IMR-90 (cell line): Measurements from ENCODE around the gene RSL1D1. TPM values are rescaled to one million over a fixed set of nuclear protein-coding genes. Genes with fewer than 3 reads are reported as not detected.

Experiments used
- ATAC-seq: fragments of 200-7000 bp; cut with Tn5 transposase; 2 replicates; pipeline ENCODE4 v1.9.1; 2020; ENCODE audit warnings: low read depth, mild to moderate bottlenecking, moderate library complexity
- BruUV-seq: library from RNA; stranded (reverse); fragments of 400-500 nt; replicated peaks from 2 replicates; lab custom pipeline; 2021; lab: Mats Ljungman, UMichigan
- CTCF ChIA-PET: fragments of 300-600 bp; formaldehyde crosslinking; extraction: SDS; loops from one replicate; lab custom pipeline; 2021; ENCODE audit warnings: antibody characterized with exemption; lab: Yijun Ruan, JAX
- POLR2A ChIA-PET: fragments of 300-600 bp; sonication (Branson Sonifier 250); formaldehyde crosslinking; loops from one replicate; lab custom pipeline; 2022; ENCODE audit warnings: antibody characterized with exemption; ENCODE audit not compliant: unreplicated experiment; lab: Charles Lee
- DNase-seq: peaks from one replicate; pipeline ENCODE4 v3.0.0; 2013
- H2AFZ ChIP-seq: replicated peaks from 2 replicates; pipeline ENCODE3; 2013; ENCODE audit warnings: low read length, mild to moderate bottlenecking; ENCODE audit not compliant: poor library complexity
- H2AK5ac ChIP-seq: 2 replicates; pipeline ENCODE4 v1.6.1; 2013; ENCODE audit warnings: low read depth, low read length, inconsistent platforms
- H2AK9ac ChIP-seq: replicated peaks from 2 replicates; pipeline ENCODE3; 2013; ENCODE audit warnings: mild to moderate bottlenecking, low read depth, low read length, moderate library complexity; ENCODE audit not compliant: poor library complexity
- H2BK120ac ChIP-seq: 2 replicates; pipeline ENCODE4 v1.6.1; 2013; ENCODE audit warnings: low read depth, low read length, inconsistent platforms
- H2BK15ac ChIP-seq: 3 replicates; pipeline ENCODE4 v1.6.1; 2013; ENCODE audit warnings: low read depth, low read length, inconsistent platforms
- H2BK20ac ChIP-seq: 2 replicates; pipeline ENCODE4 v1.6.1; 2013; ENCODE audit warnings: low read depth, mild to moderate bottlenecking, inconsistent platforms, low read length, moderate library complexity
- H2BK5ac ChIP-seq: 2 replicates; pipeline ENCODE4 v1.6.1; 2013; ENCODE audit warnings: mild to moderate bottlenecking, low read depth, low read length, inconsistent platforms; ENCODE audit not compliant: poor library complexity, severe bottlenecking
- H3K14ac ChIP-seq: replicated peaks from 2 replicates; pipeline ENCODE4 v1.6.1; 2013; ENCODE audit warnings: low read depth, low read length, inconsistent platforms
- H3K18ac ChIP-seq: 2 replicates; pipeline ENCODE4 v1.6.1; 2013; ENCODE audit warnings: low read depth, low read length, control low read depth
- H3K23ac ChIP-seq: 2 replicates; pipeline ENCODE4 v1.6.1; 2013; ENCODE audit warnings: low read depth, low read length, inconsistent platforms
- H3K27ac ChIP-seq: 2 replicates; pipeline ENCODE4 v1.5.1; 2013; ENCODE audit warnings: mild to moderate bottlenecking, control low read depth, low read length; ENCODE audit not compliant: insufficient read depth
- H3K27me3 ChIP-seq: 2 replicates; pipeline ENCODE4 v1.6.1; 2013; ENCODE audit warnings: low read length; ENCODE audit not compliant: control insufficient read depth, insufficient read depth
- H3K36me3 ChIP-seq: 2 replicates; pipeline ENCODE4 v1.6.1; 2013; ENCODE audit warnings: low read length, mixed read lengths; ENCODE audit not compliant: control insufficient read depth, insufficient read depth
- H3K4ac ChIP-seq: 2 replicates; pipeline ENCODE4 v1.6.1; 2013; ENCODE audit warnings: low read depth, low read length, inconsistent platforms
- H3K4me1 ChIP-seq: 2 replicates; pipeline ENCODE4 v1.6.1; 2013; ENCODE audit warnings: low read length, mixed read lengths; ENCODE audit not compliant: control insufficient read depth, insufficient read depth
- H3K4me2 ChIP-seq: 2 replicates; pipeline ENCODE4 v1.6.1; 2013; ENCODE audit warnings: low read depth, mild to moderate bottlenecking, control low read depth, low read length, moderate library complexity
- H3K4me3 ChIP-seq: 2 replicates; pipeline ENCODE4 v1.5.1; 2013; ENCODE audit warnings: low read depth, mild to moderate bottlenecking, control low read depth, low read length, moderate library complexity; ENCODE audit not compliant: insufficient read depth
- H3K56ac ChIP-seq: 2 replicates; pipeline ENCODE4 v1.6.1; 2013; ENCODE audit warnings: low read length, inconsistent platforms; ENCODE audit not compliant: insufficient read depth; ENCODE audit errors: extremely low read depth
- H3K79me1 ChIP-seq, 2 experiments: 2 replicates each; pipeline ENCODE4 v1.6.1; 2013; ENCODE audit warnings: low read length in 2 of 2, inconsistent platforms in 1 of 2, low read depth in 1 of 2
- H3K9ac ChIP-seq: 2 replicates; pipeline ENCODE4 v1.6.1; 2013; ENCODE audit warnings: low read depth, low read length, control low read depth
- H3K9me1 ChIP-seq: 2 replicates; pipeline ENCODE4 v1.6.1; 2013; ENCODE audit warnings: low read length, inconsistent platforms; ENCODE audit not compliant: insufficient read depth
- H3K9me3 ChIP-seq: 2 replicates; pipeline ENCODE4 v1.6.1; 2013; ENCODE audit warnings: low read length; ENCODE audit not compliant: control insufficient read depth, insufficient read depth
- H4K20me1 ChIP-seq: 2 replicates; pipeline ENCODE4 v1.6.1; 2013; ENCODE audit warnings: low read length, inconsistent platforms; ENCODE audit not compliant: insufficient read depth
- H4K5ac ChIP-seq: 2 replicates; pipeline ENCODE4 v1.6.1; 2013; ENCODE audit warnings: mild to moderate bottlenecking, low read depth, low read length, control low read depth
- H4K8ac ChIP-seq, 2 experiments: 2 replicates each; pipeline ENCODE4 v1.6.1; 2013; ENCODE audit warnings: low read depth in 2 of 2, low read length in 2 of 2, control low read depth in 1 of 2, inconsistent platforms in 1 of 2
- H4K91ac ChIP-seq: 2 replicates; pipeline ENCODE4 v1.6.1; 2013; ENCODE audit warnings: low read depth, low read length, inconsistent platforms; ENCODE audit not compliant: insufficient read depth
- BHLHE40 ChIP-seq: fragments of 150-350 bp; IDR thresholded peaks from 2 replicates; pipeline ENCODE4 v1.6.1; 2016; ENCODE audit warnings: mild to moderate bottlenecking, low read depth, low read length
- CEBPB ChIP-seq: IDR thresholded peaks from 2 replicates; pipeline ENCODE4 v1.6.1; 2012; ENCODE audit warnings: low read depth, low read length, improper control_type of control experiment
- CHD1 ChIP-seq: IDR thresholded peaks from 2 replicates; pipeline ENCODE4 v1.6.1; 2012; ENCODE audit warnings: low read depth, low read length, improper control_type of control experiment
- CTCF ChIP-seq: conservative IDR thresholded peaks from 2 replicates; pipeline ENCODE4 v1.5.1; 2012; ENCODE audit warnings: mild to moderate bottlenecking, low read depth, low read length, improper control_type of control experiment
- ELK1 ChIP-seq: fragments of 150-350 bp; IDR thresholded peaks from 2 replicates; pipeline ENCODE4 v1.6.1; 2016; ENCODE audit warnings: low read depth, mild to moderate bottlenecking, low read length, moderate library complexity, borderline replicate concordance
- FOS ChIP-seq: fragments of 150-350 bp; IDR thresholded peaks from 2 replicates; pipeline ENCODE4 v1.6.1; 2016; ENCODE audit warnings: low read depth, low read length
- MAFK ChIP-seq: IDR thresholded peaks from 2 replicates; pipeline ENCODE4 v1.6.1; 2012; ENCODE audit warnings: low read depth, low read length, improper control_type of control experiment
- MAZ ChIP-seq: IDR thresholded peaks from 2 replicates; pipeline ENCODE4 v1.6.1; 2012; ENCODE audit warnings: low read depth, mild to moderate bottlenecking, low read length, improper control_type of control experiment, moderate library complexity, borderline replicate concordance
- MXI1 ChIP-seq: IDR thresholded peaks from 2 replicates; pipeline ENCODE4 v1.6.1; 2012; ENCODE audit warnings: low read depth, mild to moderate bottlenecking, low read length, moderate library complexity, borderline replicate concordance
- NFE2L2 ChIP-seq: fragments of 150-350 bp; IDR thresholded peaks from 2 replicates; pipeline ENCODE4 v1.6.1; 2016; ENCODE audit warnings: low read depth, mild to moderate bottlenecking, low read length
- POLR2A ChIP-seq: IDR thresholded peaks from 2 replicates; pipeline ENCODE4 v1.6.1; 2012; ENCODE audit warnings: mild to moderate bottlenecking, low read depth, low read length
- RAD21 ChIP-seq: IDR thresholded peaks from 2 replicates; pipeline ENCODE4 v1.6.1; 2012; ENCODE audit warnings: low read length, improper control_type of control experiment
- RCOR1 ChIP-seq: IDR thresholded peaks from 2 replicates; pipeline ENCODE4 v1.6.1; 2012; ENCODE audit warnings: mild to moderate bottlenecking, low read length, improper control_type of control experiment; ENCODE audit not compliant: insufficient replicate concordance
- RFX5 ChIP-seq: IDR thresholded peaks from 2 replicates; pipeline ENCODE4 v1.8.0; 2012; ENCODE audit warnings: low read depth, mild to moderate bottlenecking, low read length, moderate library complexity
- SMC3 ChIP-seq: fragments of 150-350 bp; IDR thresholded peaks from 2 replicates; pipeline ENCODE4 v1.6.1; 2016; ENCODE audit warnings: low read depth, mild to moderate bottlenecking, antibody characterized with exemption, low read length, moderate library complexity
- USF2 ChIP-seq: fragments of 150-350 bp; IDR thresholded peaks from 2 replicates; pipeline ENCODE4 v1.6.1; 2017; ENCODE audit warnings: mild to moderate bottlenecking, antibody characterized with exemption, low read length, low read depth
- WGBS, 2 experiments: methylation state at CpG; one replicate each; pipeline versions ENCODE4 v1.1.5 to v1.1.7; 2013; ENCODE audit warnings: missing lambda C conversion rate in 2 of 2; ENCODE audit not compliant: insufficient read length in 1 of 2; ENCODE audit errors: extremely low coverage in 2 of 2; 5-methylcytosine and 5-hydroxymethylcytosine counted together
- dilution Hi-C: fragments of 300-500 bp; cut with HindIII; formaldehyde crosslinking; loops from one replicate; pipeline ENCODE4 v1.14.3; 2018; ENCODE audit warnings: low sequenced_read_pairs; ENCODE audit not compliant: unreplicated experiment
- in situ Hi-C: fragments of 300-500 bp; cut with MboI; formaldehyde crosslinking; loops from 3 replicates; pipeline ENCODE4 v1.14.3; 2019; ENCODE audit warnings: low sequenced_read_pairs, inconsistent platforms, mixed read lengths
- intact Hi-C: fragments of 100-400 bp; cut with micrococcal nuclease; formaldehyde crosslinking; loops from 2 replicates; pipeline ENCODE4 v1.10.0; 2022
- polyA plus RNA-seq, 3 experiments: library from polyadenylated mRNA; depleted of rRNA; stranded (reverse); fragments of >200 nt; gene quantifications; 2 replicates each; pipeline ENCODE4 v1.2.3, GENCODE V29; 2012; ENCODE audit warnings: low replicate concordance in 1 of 3
- total RNA-seq: library from RNA; depleted of rRNA; stranded (reverse); fragments of >200 nt; gene quantifications from 2 replicates; pipeline ENCODE4 v1.2.3, GENCODE V29; 2012

The RSL1D1 gene
- total and polyA plus RNA-seq, 2 of the 4 experiments (the other 2 are of a cell fraction) = 63.8 to 77.4 TPM

GRCh38 chr16:11824362-11824761 lies 27.0 kb downstream of the RSL1D1 start:
- no peak overlapping the region for H2BK20ac ChIP-seq
- no peak overlapping the region for H3K23ac ChIP-seq
- no peak overlapping the region for H2AFZ ChIP-seq
- no peak overlapping the region for H3K4ac ChIP-seq
- H3K4me1 ChIP-seq = no peaks in the 10 kb centered on the region
- DNase-seq (no peak), ATAC-seq (no peak)
- TF ChIP-seq FOS (no peak), BHLHE40 (no peak), NFE2L2 (no peak), ELK1 (no peak), MAZ (no peak), SMC3 (no peak), RCOR1 (no peak), CHD1 (no peak), RFX5 (no peak), RAD21 (no peak), CEBPB (no peak), MAFK (no peak), USF2 (no peak), MXI1 (no peak), POLR2A (no peak), CTCF (no peak)
- H3K27me3 ChIP-seq = no peaks in the 10 kb centered on the region
- no peaks in the 10 kb centered on the region for H4K20me1 ChIP-seq
- dilution Hi-C loops (no loop called here), intact Hi-C loops (no loop called here), in situ Hi-C loops (loop anchor here (25.0 kb wide), 1 partner anchor 862 kb away; no protein-coding TSS in a partner anchor)
- no peak overlapping the region for H3K14ac ChIP-seq
- ChIA-PET POLR2A (no interaction called here), CTCF (no interaction called here)
- H2BK15ac ChIP-seq = no peak overlapping the region
- no peak overlapping the region for H3K56ac ChIP-seq
- no CpG with 5 or more reads among the region's 5 CpGs for WGBS, 2 experiments
- no peak overlapping the region for H4K8ac ChIP-seq
- H3K9ac ChIP-seq = no peak overlapping the region
- no peak overlapping the region for H4K5ac ChIP-seq
- no peak overlapping the region for H2AK5ac ChIP-seq
- H3K4me3 ChIP-seq = no peak overlapping the region
- no peak overlapping the region for H2BK120ac ChIP-seq
- H2BK5ac ChIP-seq = no peak overlapping the region
- no peak overlapping the region for H3K4me2 ChIP-seq
- no peak overlapping the region for H3K18ac ChIP-seq
- H2AK9ac ChIP-seq = no peak overlapping the region
- H3K79me1 ChIP-seq = no peaks in the 10 kb centered on the region
- no peaks in the 10 kb centered on the region for H3K9me1 ChIP-seq
- H4K91ac ChIP-seq = no peak overlapping the region
- BruUV-seq = no TSS peak
- H3K27ac ChIP-seq = no peak overlapping the region
- no peaks in the 10 kb centered on the region for H3K9me3 ChIP-seq
- H3K36me3 ChIP-seq = no peaks in the 10 kb centered on the region
